Heart left ventricle (tissue), 16 donors: ENCODE data around the gene CTNNA3. TPM values are rescaled to one million over a fixed set of nuclear protein-coding genes. Genes with fewer than 3 reads are reported as not detected.

Experiments
- ATAC-seq, 4 donors: fragments of 200-7000 bp; cut with Tn5 transposase; one replicate each; pipeline ENCODE4 v1.9.1; 2020 to 2022; ENCODE audit warnings: moderate library complexity in 4 of 4, mild to moderate bottlenecking in 3 of 4, moderate number of reproducible peaks in 1 of 4
- DNase-seq, 5 donors: peaks; one replicate each; pipeline ENCODE4 v3.0.0-alpha.2; 2020
- H3K27ac ChIP-seq, 12 donors: fragments of 200-600 bp; sonication (generic) in 4 of 12; one replicate each; pipeline versions ENCODE4 v1.5.0 to v1.8.0; 2016 to 2022; ENCODE audit warnings: mild to moderate bottlenecking in 2 of 12
- H3K27me3 ChIP-seq, 9 donors: fragments of 200-600 bp; sonication (generic) in 2 of 9; one replicate each; pipeline versions ENCODE4 v1.5.1 to v1.8.0; 2016 to 2022; ENCODE audit warnings: mild to moderate bottlenecking in 3 of 9
- H3K36me3 ChIP-seq, 9 donors: fragments of 200-600 bp; sonication (generic) in 2 of 9; one replicate each; pipeline versions ENCODE4 v1.5.0 to v1.8.0; 2018 to 2022; ENCODE audit warnings: mild to moderate bottlenecking in 2 of 9
- H3K4me1 ChIP-seq, 12 donors: fragments of 200-600 bp; sonication (generic) in 4 of 12; one replicate each; pipeline versions ENCODE4 v1.5.0 to v1.8.0; 2016 to 2022; ENCODE audit warnings: mild to moderate bottlenecking in 3 of 12
- H3K4me3 ChIP-seq, 12 donors: fragments of 200-600 bp; sonication (generic) in 4 of 12; one replicate each; pipeline versions ENCODE4 v1.5.0 to v1.8.0; 2017 to 2022; ENCODE audit warnings: mild to moderate bottlenecking in 9 of 12, moderate library complexity in 4 of 12
- H3K9me3 ChIP-seq, 12 donors: fragments of 200-600 bp; sonication (generic) in 4 of 12; one replicate each; pipeline versions ENCODE4 v1.5.0 to v1.8.0; 2016 to 2022; ENCODE audit warnings: mild to moderate bottlenecking in 1 of 12
- CTCF ChIP-seq, 12 donors: fragments of 200-600 bp; sonication (generic) in 4 of 12; IDR thresholded peaks; one replicate each; pipeline versions ENCODE4 v1.5.0 to v1.8.0; 2018 to 2022; ENCODE audit warnings: antibody characterized with exemption in 12 of 12, mild to moderate bottlenecking in 5 of 12
- POLR2A ChIP-seq, 2 donors: fragments of 450-650 bp; IDR thresholded peaks; one replicate each; pipeline ENCODE4 v1.6.1; 2017; ENCODE audit warnings: antibody characterized with exemption in 2 of 2, mild to moderate bottlenecking in 2 of 2, moderate library complexity in 2 of 2
- WGBS, 4 donors: extraction: QIAGEN DNeasy Blood & Tissue Kit in 2 of 4; methylation state at CpG; one replicate each; pipeline versions ENCODE4 v1.1.5 to v1.1.7; 2013 to 2018; 5-methylcytosine and 5-hydroxymethylcytosine counted together
- intact Hi-C, 10 donors: fragments of 100-400 bp; cut with DNase I; formaldehyde crosslinking; loops; one replicate each; pipeline versions ENCODE4 v1.11.1 to v1.14.2; 2022
- polyA plus RNA-seq, 2 donors: library from polyadenylated mRNA; stranded (reverse); fragments of 200-250 nt; gene quantifications; one replicate each; pipeline ENCODE4 v1.2.3, GENCODE V29; 2013
- total RNA-seq, 9 donors: library from RNA; depleted of rRNA in 2 of 9; stranded (reverse); fragments of >200 nt in 2 of 9; fragmentation: NEBNext Ultra II Directional in 3 of 9; extraction: Animal tissue kit (Norgen Biotek cat#: 25700) in 3 of 9; gene quantifications; one replicate each; pipeline versions ENCODE4 v1.1.0 to v1.2.4, GENCODE V29; 2016 to 2023
- donor health status: ischemic (EF 13 %, LVEDD 7.1; RV severe dilation, severe dysfunction).
- donor health status: healthy with polysubstance abuse.
- donor health status: DM: no; HTN: yes; CAD: no.
- donor health status: DM: no; HTN: no; CAD: no.
- donor health status: ischemic (EF 25% LVEDD 6.9; RV normal size, moderate dysfunction).
- donor health status: ischemic (EF 25% LVEDD 5.7; RV mildly dilated, moderate dysfunction).
- donor health status: healthy.
- donor health status: DM: yes; HTN: yes; CAD: no.
- donor health status: ischemic (EF 35%, LVEDD 5.7; RV mildly dilated, moderate dysfunction).
- donor health status: nonischemic (EF 11% LVEDD 7.7; RV severe dilation, severe dysfunction).
- donor health status: DM: yes; HTN: yes; CAD: no.
- donor health status: PGD.
- donor health status: ischemic (EF 29% LVEDD 5.4; RV normal size, mild dysfunction).
- donor health status: nonischemic (EF 23%, LVEDD 6.1; RV moderate dilation, normal function).

Gene CTNNA3
- total and polyA plus RNA-seq, 11 donors: 4.8 to 200 (median 99.0) TPM

- DNase-seq: no peak
- TF ChIP-seq CTCF (IDR thresholded peaks at IDR 0.05) (no peak), POLR2A (IDR thresholded peaks at IDR 0.05) (no peak)
- no peak for ATAC-seq
- Histone ChIP-seq H3K36me3 (no peaks in the 10 kb centered on the region), H3K27me3 (no peaks in the 10 kb centered on the region), H3K27ac (no peak overlapping the region), H3K4me1 (no peaks in the 10 kb centered on the region), H3K9me3 (no peaks in the 10 kb centered on the region), H3K4me3 (no peak overlapping the region)
- 57 to 74% (median 63%) methylated on average over 2 of the region's 2 CpGs for WGBS, 4 donors
- intact Hi-C loops: no loop called here
Observed at GRCh38 chr10:67098461-67098860, 597.5 kb downstream of the CTNNA3 start.

GRCh38 chr10:67095531-67095930, 600.5 kb downstream of the CTNNA3 start:
- no peak for DNase-seq
- no peaks in the 10 kb centered on the region for H3K27me3 ChIP-seq

GRCh38 chr10:67088036-67088435, 608.0 kb downstream of the CTNNA3 start:
- peaks cover 0 to 27% (median 3%) of the 10 kb centered on the region in 12 donors for H3K4me1 ChIP-seq
- ATAC-seq: peak in 2 of 4 donors; percentile 54 to 57
- H3K27ac ChIP-seq: peak overlapping the region in 4 of 12 donors; percentile 15 to 58 (median 32)
- intact Hi-C loops: no loop called here
- no peaks in the 10 kb centered on the region for H3K9me3 ChIP-seq
- DNase-seq: peak in 1 of 5 donors; percentile 13
- no peak for TF ChIP-seq CTCF (IDR thresholded peaks at IDR 0.05)
- no peak for TF ChIP-seq POLR2A (IDR thresholded peaks at IDR 0.05)
- H3K36me3 ChIP-seq: no peaks in the 10 kb centered on the region
- H3K27me3 ChIP-seq: no peaks in the 10 kb centered on the region
- 24 to 37% (median 32%) methylated on average over 1 of the region's 1 CpG for WGBS, 4 donors
- H3K4me3 ChIP-seq: no peak overlapping the region

More at GRCh38 chr10:67095531-67095930, 600.5 kb downstream of the CTNNA3 start:
- Histone ChIP-seq H3K4me1 (no peaks in the 10 kb centered on the region), H3K36me3 (no peaks in the 10 kb centered on the region), H3K4me3 (no peak overlapping the region), H3K9me3 (no peaks in the 10 kb centered on the region), H3K27ac (no peak overlapping the region)
- 39 to 53% (median 51%) methylated on average over 2 of the region's 2 CpGs for WGBS, 4 donors
- no peak for TF ChIP-seq POLR2A (IDR thresholded peaks at IDR 0.05)
- no peak for TF ChIP-seq CTCF (IDR thresholded peaks at IDR 0.05)
- no peak for ATAC-seq
- intact Hi-C loops: no loop called here

- no peak for DNase-seq
- Histone ChIP-seq H3K27me3 (no peaks in the 10 kb centered on the region), H3K36me3 (no peaks in the 10 kb centered on the region), H3K4me1 (peaks cover 0 to 27% (median 3%) of the 10 kb centered on the region in 12 donors), H3K9me3 (no peaks in the 10 kb centered on the region), H3K27ac (peak overlapping the region in 10 of 12 donors; percentile 15 to 76 (median 54)), H3K4me3 (peak overlapping the region in 1 of 12 donors; percentile 7)
- intact Hi-C loops: no loop called here
- peak in 1 of 4 donors; percentile 14 for ATAC-seq
- TF ChIP-seq POLR2A (IDR thresholded peaks at IDR 0.05) (no peak), CTCF (IDR thresholded peaks at IDR 0.05) (no peak)
Observed at GRCh38 chr10:67087135-67087425, 608.9 kb downstream of the CTNNA3 start.
